Measurements from ENCODE around the gene PGLYRP3. TPM values are rescaled to one million over a fixed set of nuclear protein-coding genes. Genes with fewer than 3 reads are reported as not detected.

PGLYRP3 gene
- total and polyA plus RNA-seq, 4 donors, result not detected

GRCh38 chr1:153344718-153345025, 31.9 kb upstream of the PGLYRP3 start:
- peak; percentile 30 for ATAC-seq (ENCODE audit: low FRiP score)
- intact Hi-C loops (cut with DNase I), result no loop called here
- Histone ChIP-seq H3K4me1 (ENCODE audit: control insufficient read depth in 1 of 2, insufficient read depth in 2 of 2, low read length in 2 of 2) (no peaks in the 10 kb centered on the region), H3K27ac (ENCODE audit: low read depth in 1 of 2, low read length in 2 of 2) (no peak overlapping the region), H3K9me3 (ENCODE audit: control insufficient read depth, low read length) (no peaks in the 10 kb centered on the region), H3K4me3 (ENCODE audit: low read length in 2 of 2) (no peak overlapping the region), H3K27me3 (ENCODE audit: control insufficient read depth in 1 of 2, insufficient read depth in 2 of 2, low read length in 1 of 2) (peaks cover 0 to 2% of the 10 kb centered on the region in 2 donors), H3K36me3 (ENCODE audit: control insufficient read depth in 1 of 2, insufficient read depth in 2 of 2, low read length in 1 of 2) (no peaks in the 10 kb centered on the region)
- 57 to 58% methylated on average over 3 of the region's 3 CpGs for WGBS, 2 donors
- DNase-seq, result no peak

GRCh38 chr1:153343811-153344717, 31.3 kb upstream of the PGLYRP3 start:
- DNase-seq, result no peak
- Histone ChIP-seq H3K27me3 (ENCODE audit: control insufficient read depth in 1 of 2, insufficient read depth in 2 of 2, low read length in 1 of 2) (peaks cover 0 to 2% of the 10 kb centered on the region in 2 donors), H3K4me1 (ENCODE audit: control insufficient read depth in 1 of 2, insufficient read depth in 2 of 2, low read length in 2 of 2) (no peaks in the 10 kb centered on the region)

GRCh38 chr1:153343040-153343681, 30.4 kb upstream of the PGLYRP3 start:
- no peak for DNase-seq
- Histone ChIP-seq H3K27me3 (ENCODE audit: control insufficient read depth in 1 of 2, insufficient read depth in 2 of 2, low read length in 1 of 2) (peaks cover 0 to 2% of the 10 kb centered on the region in 2 donors), H3K27ac (ENCODE audit: low read depth in 1 of 2, low read length in 2 of 2) (no peak overlapping the region), H3K36me3 (ENCODE audit: control insufficient read depth in 1 of 2, insufficient read depth in 2 of 2, low read length in 1 of 2) (no peaks in the 10 kb centered on the region), H3K4me1 (ENCODE audit: control insufficient read depth in 1 of 2, insufficient read depth in 2 of 2, low read length in 2 of 2) (no peaks in the 10 kb centered on the region), H3K9me3 (ENCODE audit: control insufficient read depth, low read length) (no peaks in the 10 kb centered on the region), H3K4me3 (ENCODE audit: low read length in 2 of 2) (no peak overlapping the region)
- 60 to 66% methylated on average over 5 of the region's 5 CpGs for WGBS, 2 donors
- intact Hi-C loops (cut with DNase I), result no loop called here
- ATAC-seq (ENCODE audit: low FRiP score), result no peak

More at GRCh38 chr1:153343811-153344717, 31.3 kb upstream of the PGLYRP3 start:
- intact Hi-C loops (cut with DNase I), result no loop called here
- peak; percentile 15 for ATAC-seq (ENCODE audit: low FRiP score)
- no peaks in the 10 kb centered on the region for H3K9me3 ChIP-seq (ENCODE audit: control insufficient read depth, low read length)
- no peak overlapping the region for H3K4me3 ChIP-seq (ENCODE audit: low read length in 2 of 2)
- no peak overlapping the region for H3K27ac ChIP-seq (ENCODE audit: low read depth in 1 of 2, low read length in 2 of 2)
- no peaks in the 10 kb centered on the region for H3K36me3 ChIP-seq (ENCODE audit: control insufficient read depth in 1 of 2, insufficient read depth in 2 of 2, low read length in 1 of 2)
- WGBS, 2 donors, result 61 to 63% methylated on average over 9 of the region's 9 CpGs

- Histone ChIP-seq H3K9me3 (ENCODE audit: control insufficient read depth, low read length) (no peaks in the 10 kb centered on the region), H3K36me3 (ENCODE audit: control insufficient read depth in 1 of 2, insufficient read depth in 2 of 2, low read length in 1 of 2) (no peaks in the 10 kb centered on the region), H3K4me1 (ENCODE audit: control insufficient read depth in 1 of 2, insufficient read depth in 2 of 2, low read length in 2 of 2) (no peaks in the 10 kb centered on the region), H3K27ac (ENCODE audit: low read depth in 1 of 2, low read length in 2 of 2) (no peak overlapping the region), H3K4me3 (ENCODE audit: low read length in 2 of 2) (no peak overlapping the region), H3K27me3 (ENCODE audit: control insufficient read depth in 1 of 2, insufficient read depth in 2 of 2, low read length in 1 of 2) (peaks cover 0 to 2% of the 10 kb centered on the region in 2 donors)
- DNase-seq (no peak), ATAC-seq (ENCODE audit: low FRiP score) (no peak)
- intact Hi-C loops (cut with DNase I), result no loop called here
- 72 to 79% methylated on average over 3 of the region's 3 CpGs for WGBS, 2 donors
Measured at GRCh38 chr1:153342178-153342577, 29.4 kb upstream of the PGLYRP3 start.

GRCh38 chr1:153341431-153341934, 28.7 kb upstream of the PGLYRP3 start:
- ATAC-seq (ENCODE audit: low FRiP score), result no peak
- Histone ChIP-seq H3K36me3 (ENCODE audit: control insufficient read depth in 1 of 2, insufficient read depth in 2 of 2, low read length in 1 of 2) (no peaks in the 10 kb centered on the region), H3K9me3 (ENCODE audit: control insufficient read depth, low read length) (no peaks in the 10 kb centered on the region), H3K4me3 (ENCODE audit: low read length in 2 of 2) (no peak overlapping the region), H3K27me3 (ENCODE audit: control insufficient read depth in 1 of 2, insufficient read depth in 2 of 2, low read length in 1 of 2) (peaks cover 0 to 2% of the 10 kb centered on the region in 2 donors), H3K27ac (ENCODE audit: low read depth in 1 of 2, low read length in 2 of 2) (no peak overlapping the region), H3K4me1 (ENCODE audit: control insufficient read depth in 1 of 2, insufficient read depth in 2 of 2, low read length in 2 of 2) (no peaks in the 10 kb centered on the region)
- intact Hi-C loops (cut with DNase I), result no loop called here
- DNase-seq, result no peak
- WGBS, 2 donors, result 89 to 94% methylated on average over 4 of the region's 4 CpGs

GRCh38 chr1:153340356-153340755, 27.6 kb upstream of the PGLYRP3 start:
- Histone ChIP-seq H3K4me1 (ENCODE audit: control insufficient read depth in 1 of 2, insufficient read depth in 2 of 2, low read length in 2 of 2) (no peaks in the 10 kb centered on the region), H3K27ac (ENCODE audit: low read depth in 1 of 2, low read length in 2 of 2) (no peak overlapping the region), H3K9me3 (ENCODE audit: control insufficient read depth, low read length) (no peaks in the 10 kb centered on the region), H3K36me3 (ENCODE audit: control insufficient read depth in 1 of 2, insufficient read depth in 2 of 2, low read length in 1 of 2) (no peaks in the 10 kb centered on the region), H3K4me3 (ENCODE audit: low read length in 2 of 2) (no peak overlapping the region), H3K27me3 (ENCODE audit: control insufficient read depth in 1 of 2, insufficient read depth in 2 of 2, low read length in 1 of 2) (peaks cover 0 to 2% of the 10 kb centered on the region in 2 donors)
- 92 to 93% methylated on average over 10 of the region's 10 CpGs for WGBS, 2 donors
- intact Hi-C loops (cut with DNase I), result no loop called here
- no peak for DNase-seq
- no peak for ATAC-seq (ENCODE audit: low FRiP score)

- WGBS, 2 donors, result 79 to 82% methylated on average over 6 of the region's 6 CpGs
- peaks cover 0 to 2% of the 10 kb centered on the region in 2 donors for H3K27me3 ChIP-seq (ENCODE audit: control insufficient read depth in 1 of 2, insufficient read depth in 2 of 2, low read length in 1 of 2)
- no peak for ATAC-seq (ENCODE audit: low FRiP score)
- no peaks in the 10 kb centered on the region for H3K9me3 ChIP-seq (ENCODE audit: control insufficient read depth, low read length)
- H3K36me3 ChIP-seq (ENCODE audit: control insufficient read depth in 1 of 2, insufficient read depth in 2 of 2, low read length in 1 of 2), result no peaks in the 10 kb centered on the region
- intact Hi-C loops (cut with DNase I), result no loop called here
- no peak overlapping the region for H3K27ac ChIP-seq (ENCODE audit: low read depth in 1 of 2, low read length in 2 of 2)
- H3K4me3 ChIP-seq (ENCODE audit: low read length in 2 of 2), result no peak overlapping the region
- no peaks in the 10 kb centered on the region for H3K4me1 ChIP-seq (ENCODE audit: control insufficient read depth in 1 of 2, insufficient read depth in 2 of 2, low read length in 2 of 2)
- no peak for DNase-seq
Measured at GRCh38 chr1:153339802-153340201, 27.1 kb upstream of the PGLYRP3 start.

GRCh38 chr1:153337980-153338853, 25.5 kb upstream of the PGLYRP3 start:
- ATAC-seq (ENCODE audit: low FRiP score) (no peak), DNase-seq (no peak)
- WGBS, 2 donors, result 65 to 70% methylated on average over 8 of the region's 8 CpGs
- intact Hi-C loops (cut with DNase I), result no loop called here
- Histone ChIP-seq H3K4me1 (ENCODE audit: control insufficient read depth in 1 of 2, insufficient read depth in 2 of 2, low read length in 2 of 2) (no peaks in the 10 kb centered on the region), H3K4me3 (ENCODE audit: low read length in 2 of 2) (no peak overlapping the region), H3K36me3 (ENCODE audit: control insufficient read depth in 1 of 2, insufficient read depth in 2 of 2, low read length in 1 of 2) (no peaks in the 10 kb centered on the region), H3K27ac (ENCODE audit: low read depth in 1 of 2, low read length in 2 of 2) (no peak overlapping the region), H3K27me3 (ENCODE audit: control insufficient read depth in 1 of 2, insufficient read depth in 2 of 2, low read length in 1 of 2) (peaks cover 0 to 2% of the 10 kb centered on the region in 2 donors), H3K9me3 (ENCODE audit: control insufficient read depth, low read length) (no peaks in the 10 kb centered on the region)

Data from aorta (tissue), 5 donors.